ENCODE measurements around the gene BFAR.
"Not testable (repeated sequence)": the region's sequence is repeated elsewhere in the genome, so short reads cannot be mapped to it uniquely, and the experiment has no call there.

BFAR gene

GRCh38 chr16:14636179-14636950 is 3.6 kb downstream of the BFAR start:
- not testable (repeated sequence) for DNase-seq

- not testable (repeated sequence) for DNase-seq
These were observed 4.1 kb downstream of the BFAR start for GRCh38 chr16:14636951-14637240.

GRCh38 chr16:14640538-14640937 is 7.8 kb downstream of the BFAR start:
- peak in 1 of 2 experiments; percentile 23 for DNase-seq

- DNase-seq, result no peak
These were observed 8.5 kb downstream of the BFAR start for GRCh38 chr16:14641206-14641605.

DNA sequence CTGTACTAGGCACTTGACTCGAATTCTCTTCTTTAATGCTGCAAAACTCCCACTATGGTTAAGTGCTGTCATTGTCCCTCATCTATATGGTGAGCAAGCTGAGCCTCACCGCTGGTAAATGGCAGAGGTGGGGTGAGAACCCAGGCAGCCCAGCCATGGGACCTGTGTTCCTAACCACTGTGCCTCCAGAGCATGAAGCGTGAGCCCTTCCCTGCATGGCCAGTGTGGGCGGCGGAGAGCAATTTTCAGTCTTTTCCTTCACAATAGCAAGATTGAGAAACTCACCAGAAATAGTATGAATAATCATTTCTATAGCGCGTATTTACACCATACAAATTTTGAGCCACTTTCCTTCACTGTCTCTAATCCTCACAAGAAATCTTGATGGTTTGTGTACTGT is 9.2 kb downstream of the BFAR start:
- no peak for DNase-seq

DNA sequence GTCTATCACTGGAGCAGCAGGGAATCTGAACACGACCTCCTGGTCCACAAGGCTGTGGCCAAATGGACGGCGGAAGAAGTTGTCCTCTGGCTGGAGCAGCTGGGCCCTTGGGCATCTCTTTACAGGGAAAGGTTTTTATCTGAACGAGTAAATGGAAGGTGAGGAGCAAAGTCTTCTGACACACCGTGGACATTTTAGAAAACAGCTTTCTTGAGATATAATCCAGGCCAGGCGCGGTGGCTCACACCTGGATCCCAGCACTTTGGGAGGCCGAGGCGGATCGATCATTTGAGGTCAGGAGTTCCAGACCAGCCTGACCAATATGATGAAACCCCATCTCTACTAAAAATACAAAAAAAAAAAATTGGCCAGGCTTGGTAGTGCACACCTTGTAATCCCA is 17.1 kb downstream of the BFAR start:
- no peak for DNase-seq

DNA sequence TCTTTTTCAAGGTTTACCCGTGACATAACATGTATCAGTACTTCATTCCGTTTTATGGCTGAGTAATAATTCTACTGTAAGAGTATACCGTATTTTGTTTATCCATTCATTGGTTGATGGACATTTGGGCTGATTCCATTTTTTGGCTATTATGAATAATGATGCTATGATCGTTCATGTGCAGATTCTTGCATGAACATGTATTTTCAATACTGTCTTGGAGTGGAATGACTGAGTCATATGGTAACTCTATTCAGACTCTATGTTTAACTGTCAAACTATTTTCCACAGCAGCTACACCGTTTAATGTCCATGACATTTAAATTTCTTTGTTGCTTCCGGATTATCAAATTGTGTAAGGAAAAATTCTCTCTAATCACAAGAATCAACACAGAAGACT is 17.9 kb downstream of the BFAR start:
- no peak for DNase-seq

- DNase-seq, result no peak
These were observed 20.0 kb downstream of the BFAR start for GRCh38 chr16:14652726-14653125.

DNA sequence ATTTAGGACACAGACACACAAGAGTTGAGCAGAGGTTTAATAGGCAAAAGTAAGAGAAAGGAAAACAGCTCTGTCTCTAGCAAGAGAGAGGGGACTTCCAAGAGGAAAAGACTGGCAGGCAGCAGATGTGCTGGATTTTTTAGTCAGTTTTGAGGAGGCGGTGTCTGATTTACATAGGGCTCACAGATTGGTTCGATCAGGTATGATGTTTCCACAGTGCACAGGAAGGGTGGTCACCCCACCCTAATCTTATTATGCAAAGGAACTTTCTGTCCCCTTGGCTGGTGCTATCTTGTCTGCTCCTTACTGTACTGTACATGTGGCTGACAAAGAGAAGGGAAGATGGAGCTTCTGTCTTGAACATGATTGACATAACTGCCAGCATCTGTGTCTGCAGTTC is 25.3 kb downstream of the BFAR start:
- no peak for DNase-seq

- DNase-seq, result no peak
These were observed 34.9 kb downstream of the BFAR start for GRCh38 chr16:14667347-14668266.

DNA sequence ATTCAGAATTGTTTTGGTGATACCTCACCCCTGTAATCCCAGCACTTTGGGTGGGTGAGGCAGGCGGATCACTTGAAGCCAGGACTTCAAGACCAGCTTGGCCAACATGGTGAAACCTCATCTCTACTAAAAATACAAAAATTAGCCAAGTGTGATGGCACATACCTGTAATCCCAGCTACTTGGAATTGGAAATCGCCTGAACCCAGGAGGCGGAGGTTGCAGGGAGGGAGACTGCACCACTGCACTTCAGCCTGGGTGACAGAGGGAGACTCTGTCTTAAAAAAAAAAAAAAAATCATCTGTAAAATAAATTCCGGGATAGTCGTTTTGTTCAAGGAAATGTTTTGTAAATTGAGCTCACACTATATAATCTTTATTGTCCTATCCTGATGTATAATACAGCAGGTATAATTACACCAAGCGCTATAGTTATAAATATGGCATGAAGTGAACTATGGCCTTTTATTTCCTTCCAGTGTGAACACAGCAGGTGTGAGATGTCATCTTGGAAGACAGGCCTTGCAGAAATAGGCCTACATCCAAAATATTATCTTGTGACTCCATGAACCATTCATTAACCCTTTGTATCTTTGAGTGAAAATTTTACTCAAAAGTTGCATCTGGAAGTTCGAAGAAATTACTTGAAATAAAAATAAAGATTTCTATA is 35.9 kb downstream of the BFAR start:
- DNase-seq, result no peak

- DNase-seq, result peak; percentile 58 to 93
These were observed 37.0 kb downstream of the BFAR start for GRCh38 chr16:14669776-14670175.

DNA sequence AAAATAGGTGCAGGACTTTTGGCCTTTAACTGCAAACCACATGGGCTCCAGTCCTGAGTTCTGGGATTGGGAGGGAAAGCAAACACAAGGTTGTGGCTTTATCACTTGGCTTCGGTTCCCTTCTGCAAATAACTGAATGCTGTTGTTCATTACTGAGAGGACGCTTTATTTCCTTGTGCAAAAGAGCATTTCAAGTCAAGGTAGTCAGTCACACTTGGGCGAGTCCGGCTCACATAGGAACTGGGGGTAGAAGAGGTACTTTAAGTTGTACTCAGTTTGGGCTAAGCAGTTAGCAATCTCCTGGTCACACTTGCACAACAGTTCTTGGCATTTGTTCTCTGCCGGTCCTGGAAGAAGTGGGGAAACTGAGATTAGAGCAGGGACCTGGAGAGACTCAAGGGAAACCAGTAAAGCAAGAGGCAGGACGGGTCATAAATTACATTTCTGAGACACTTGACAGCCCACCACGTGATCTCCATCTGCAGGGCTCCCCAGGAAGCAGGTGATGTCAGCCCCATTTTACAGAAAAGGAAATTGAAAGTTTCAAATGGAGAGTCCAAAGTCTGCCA is 39.7 kb downstream of the BFAR start:
- no peak for DNase-seq

- no peak for DNase-seq
These were observed 43.9 kb downstream of the BFAR start for GRCh38 chr16:14676633-14677032.

DNA sequence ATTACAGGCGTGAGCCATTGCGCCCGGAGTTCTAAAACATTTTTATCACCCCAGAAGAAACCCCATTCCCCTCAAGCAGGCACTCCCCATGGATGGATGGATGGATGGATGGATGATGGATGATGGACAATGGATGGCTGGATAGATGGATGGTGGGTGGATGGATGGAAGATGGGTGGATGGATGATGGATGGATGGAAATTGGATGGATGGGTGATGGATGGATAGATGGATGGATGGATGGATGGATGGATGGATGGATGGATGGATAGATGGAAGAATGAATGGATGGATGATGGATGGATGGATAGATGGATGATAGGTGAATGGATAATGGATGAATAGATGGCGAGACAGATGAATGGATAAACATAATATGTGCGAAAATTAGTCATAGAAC is 44.9 kb downstream of the BFAR start:
- DNase-seq, result no peak

DNA sequence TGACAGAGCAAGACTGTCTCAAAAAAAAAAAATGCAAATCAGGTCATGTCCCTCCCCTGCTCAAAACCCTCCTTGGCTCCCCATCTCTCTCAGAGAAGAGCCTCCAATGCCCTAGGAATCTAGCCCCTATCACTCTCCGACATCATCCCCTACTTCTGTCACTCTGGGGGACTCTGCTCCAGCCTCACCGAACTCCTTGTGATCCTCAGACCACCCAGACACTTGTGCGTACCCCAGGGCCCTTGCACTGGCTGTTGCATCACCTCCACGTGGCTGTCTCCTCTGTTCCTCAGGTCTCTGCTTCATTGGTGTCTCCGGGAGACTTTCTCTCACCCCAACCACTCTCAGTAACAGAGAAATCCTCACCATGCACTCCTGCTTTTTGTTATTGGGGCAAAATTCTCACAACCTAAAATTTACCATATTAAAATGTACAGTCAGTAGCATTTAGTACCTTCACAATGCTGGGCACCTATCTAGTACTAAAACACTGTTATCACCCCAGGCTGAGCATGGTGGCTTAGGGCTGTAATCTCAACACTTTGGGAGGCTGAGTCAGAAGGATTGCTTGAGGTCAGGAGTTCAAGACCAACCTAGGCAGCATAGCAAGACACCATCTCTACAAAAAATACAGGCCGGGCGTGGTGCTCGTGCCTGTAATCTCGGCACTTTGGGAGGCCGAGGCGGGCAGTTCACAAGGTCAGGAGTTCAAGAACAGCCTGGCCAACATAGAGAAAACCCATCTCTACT is 46.2 kb downstream of the BFAR start:
- no peak for DNase-seq

DNA sequence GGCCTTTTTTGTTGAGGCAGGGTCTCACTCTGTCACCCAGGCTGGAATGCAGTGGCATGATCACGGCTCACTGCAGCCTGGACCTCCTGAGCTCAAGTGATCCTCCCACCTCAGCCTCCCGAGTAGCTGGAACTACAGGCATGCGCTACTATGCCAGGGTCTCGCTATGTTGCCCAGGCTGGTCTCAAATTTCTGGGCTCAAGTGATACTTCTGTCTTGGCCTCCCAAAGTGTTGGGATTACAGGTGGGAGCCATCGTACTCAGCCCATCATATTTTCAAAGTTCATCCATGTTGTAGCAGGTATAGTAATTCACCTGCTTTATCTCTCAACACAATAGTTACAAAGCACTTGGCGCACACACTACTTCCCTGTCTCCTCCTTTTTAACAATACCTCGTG is 47.6 kb downstream of the BFAR start:
- DNase-seq, result not testable (repeated sequence)

GRCh38 chr16:14681115-14681514 is 48.4 kb downstream of the BFAR start:
- DNase-seq, result no peak

DNA sequence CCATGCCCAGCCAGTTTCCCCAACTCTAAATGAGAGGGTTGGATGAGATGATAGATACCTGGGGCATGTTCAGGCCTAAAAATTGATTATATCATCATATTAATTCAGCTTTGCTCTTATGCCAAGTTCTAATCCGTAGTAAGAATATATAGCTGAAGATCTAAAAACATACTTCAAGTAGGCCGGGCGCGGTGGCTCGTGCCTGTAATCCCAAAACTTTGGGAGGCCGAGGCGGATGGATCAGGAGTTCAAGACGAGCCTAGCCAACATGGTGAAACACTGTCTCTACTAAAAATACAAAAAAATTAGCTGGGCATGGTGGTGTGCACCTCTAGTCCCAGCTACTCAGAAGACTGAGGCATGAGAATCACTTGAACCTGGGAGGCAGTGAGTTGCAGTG is 49.4 kb downstream of the BFAR start:
- no peak for DNase-seq

GRCh38 chr16:14685870-14686793 is 53.4 kb downstream of the BFAR start:
- not testable (repeated sequence) for DNase-seq

GRCh38 chr16:14694129-14694528 is 61.4 kb downstream of the BFAR start, which contains the start of gene PLA2G10:
Gene PLA2G10, minus strand, starts transcription at chr16:14694308. Its CDS starts 79 bp downstream, at chr16:14694229.
- not testable (repeated sequence) for DNase-seq
